GM12891 (cell line): ENCODE data around the gene GIGYF1.

Source experiments
- PAX5 ChIP-seq: IDR thresholded peaks from 2 replicates; pipeline ENCODE4 v1.6.1; 2011; ENCODE audit warnings: low read length, moderate library complexity, mild to moderate bottlenecking; ENCODE audit not compliant: insufficient read depth, severe bottlenecking
- POLR2A ChIP-seq: IDR thresholded peaks from 2 replicates; pipeline ENCODE4 v1.6.1; 2011; ENCODE audit warnings: low read depth, low read length, control low read depth
- POLR2AphosphoS5 ChIP-seq: IDR thresholded peaks from 2 replicates; pipeline ENCODE4 v1.6.1; 2011; ENCODE audit warnings: low read depth, low read length, control low read depth
- TAF1 ChIP-seq: IDR thresholded peaks from 2 replicates; pipeline ENCODE4 v1.6.1; 2011; ENCODE audit warnings: low read depth, low read length, control low read depth

DNA sequence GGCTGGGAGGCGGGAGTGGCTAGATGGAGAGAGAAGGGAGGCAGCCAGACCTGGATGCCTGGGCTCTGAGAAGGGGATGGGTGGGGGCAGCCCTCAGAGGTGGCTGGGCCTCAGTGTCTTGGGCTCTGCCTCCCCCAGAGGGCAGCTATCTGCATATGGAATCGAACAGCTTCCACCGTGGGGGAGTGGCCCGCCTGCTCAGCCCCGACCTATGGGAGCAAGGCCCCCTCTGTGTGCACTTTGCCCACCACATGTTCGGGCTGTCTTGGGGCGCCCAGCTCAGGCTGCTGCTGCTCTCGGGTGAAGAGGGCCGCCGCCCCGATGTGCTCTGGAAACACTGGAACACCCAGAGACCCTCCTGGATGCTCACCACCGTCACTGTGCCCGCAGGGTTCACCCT lies 42.6 kb upstream of the GIGYF1 start:
- TF ChIP-seq TAF1 (no peak), PAX5 (no peak), POLR2A (no peak), POLR2AphosphoS5 (no peak)
